ENCODE measurements around the gene SRPK2. TPM values are rescaled to one million over a fixed set of nuclear protein-coding genes. Genes with fewer than 3 reads are reported as not detected.

Gene SRPK2
- total RNA-seq, 1 donor from 2014 or later = 69.5 TPM

GRCh38 chr7:105402221-105403095 is 13.7 kb upstream of the SRPK2 start:
- H3K27ac Mint-ChIP-seq (ENCODE audit: unreplicated experiment) = no peak overlapping the region
- H3K9me3 Mint-ChIP-seq (ENCODE audit: unreplicated experiment) = no peaks in the 10 kb centered on the region
- no peak overlapping the region for H3K4me3 Mint-ChIP-seq (ENCODE audit: unreplicated experiment)
- TF ChIP-seq CTCF (IDR thresholded peaks at IDR 0.05) = no peak
- no peak for DNase-seq (ENCODE audit: extremely low spot score, unreplicated experiment)
- H3K27me3 Mint-ChIP-seq (ENCODE audit: unreplicated experiment) = no peaks in the 10 kb centered on the region
- no peaks in the 10 kb centered on the region for H3K36me3 Mint-ChIP-seq (ENCODE audit: unreplicated experiment)
- peaks cover 8% of the 10 kb centered on the region for H3K4me1 Mint-ChIP-seq (ENCODE audit: unreplicated experiment)

GRCh38 chr7:105399043-105399725 is 10.5 kb upstream of the SRPK2 start:
- Mint-ChIP-seq H3K4me1 (ENCODE audit: unreplicated experiment) (peaks cover 8% of the 10 kb centered on the region), H3K4me3 (ENCODE audit: unreplicated experiment) (no peak overlapping the region), H3K36me3 (ENCODE audit: unreplicated experiment) (no peaks in the 10 kb centered on the region), H3K27me3 (ENCODE audit: unreplicated experiment) (no peaks in the 10 kb centered on the region), H3K9me3 (ENCODE audit: unreplicated experiment) (no peaks in the 10 kb centered on the region), H3K27ac (ENCODE audit: unreplicated experiment) (no peak overlapping the region)
- TF ChIP-seq CTCF (IDR thresholded peaks at IDR 0.05) = peak; percentile 61
- no peak for DNase-seq (ENCODE audit: extremely low spot score, unreplicated experiment)

- DNase-seq (ENCODE audit: extremely low spot score, unreplicated experiment) = no peak
- no peaks in the 10 kb centered on the region for H3K36me3 Mint-ChIP-seq (ENCODE audit: unreplicated experiment)
- no peak overlapping the region for H3K4me3 Mint-ChIP-seq (ENCODE audit: unreplicated experiment)
- no peaks in the 10 kb centered on the region for H3K9me3 Mint-ChIP-seq (ENCODE audit: unreplicated experiment)
- no peak overlapping the region for H3K27ac Mint-ChIP-seq (ENCODE audit: unreplicated experiment)
- H3K27me3 Mint-ChIP-seq (ENCODE audit: unreplicated experiment) = no peaks in the 10 kb centered on the region
- peaks cover 3% of the 10 kb centered on the region for H3K4me1 Mint-ChIP-seq (ENCODE audit: unreplicated experiment)
- TF ChIP-seq CTCF (IDR thresholded peaks at IDR 0.05) = no peak
These were observed 7.8 kb upstream of the SRPK2 start for GRCh38 chr7:105396566-105396965.

GRCh38 chr7:105391429-105391828 is 2.7 kb upstream of the SRPK2 start:
- no peak overlapping the region for H3K4me3 Mint-ChIP-seq (ENCODE audit: unreplicated experiment)

More at GRCh38 chr7:105391429-105391828, 2.7 kb upstream of the SRPK2 start:
- Mint-ChIP-seq H3K4me1 (ENCODE audit: unreplicated experiment) (peaks cover 10% of the 10 kb centered on the region), H3K36me3 (ENCODE audit: unreplicated experiment) (no peaks in the 10 kb centered on the region), H3K27ac (ENCODE audit: unreplicated experiment) (no peak overlapping the region), H3K27me3 (ENCODE audit: unreplicated experiment) (no peaks in the 10 kb centered on the region), H3K9me3 (ENCODE audit: unreplicated experiment) (no peaks in the 10 kb centered on the region)
- DNase-seq (ENCODE audit: extremely low spot score, unreplicated experiment) = no peak
- no peak for TF ChIP-seq CTCF (IDR thresholded peaks at IDR 0.05)
